Keratinocyte (primary cell): Measurements from ENCODE around the gene RASL10A. TPM values are rescaled to one million over a fixed set of nuclear protein-coding genes. Genes with fewer than 3 reads are reported as not detected.

Experiments used
- DNase-seq: peaks from one replicate; pipeline ENCODE4 v3.0.0-alpha.2; 2011; ENCODE audit warnings: low read depth, missing footprints, low spot score
- FAIRE-seq: peaks from 2 replicates; lab custom pipeline; 2011; peaks lifted over from hg19 to GRCh38; lab: Jason Lieb, UNC
- H2AFZ ChIP-seq: 2 replicates; pipeline ENCODE4 v1.6.0; 2012; ENCODE audit warnings: low read length, control low read depth, inconsistent platforms; ENCODE audit not compliant: control insufficient read depth
- H3K27ac ChIP-seq: 2 replicates; pipeline ENCODE4 v1.5.1; 2011; ENCODE audit warnings: low read length; ENCODE audit not compliant: control insufficient read depth, insufficient read depth
- H3K27me3 ChIP-seq: 3 replicates; pipeline ENCODE4 v1.6.0; 2011; ENCODE audit warnings: low read length; ENCODE audit not compliant: control insufficient read depth, insufficient read depth; ENCODE audit errors: extremely low read depth
- H3K36me3 ChIP-seq, 2 experiments: 2 replicates in 1 of 2; 3 replicates in 1 of 2; pipeline ENCODE4 v1.5.1; 2011; ENCODE audit warnings: low read length in 2 of 2, mild to moderate bottlenecking in 1 of 2; ENCODE audit not compliant: control insufficient read depth in 2 of 2, insufficient read depth in 2 of 2; ENCODE audit errors: extremely low read depth in 1 of 2
- H3K4me1 ChIP-seq: 3 replicates; pipeline ENCODE4 v1.5.1; 2011; ENCODE audit warnings: low read length; ENCODE audit not compliant: control insufficient read depth, insufficient read depth; ENCODE audit errors: extremely low read depth
- H3K4me2 ChIP-seq: 3 replicates; pipeline ENCODE4 v1.6.0; 2011; ENCODE audit warnings: low read depth, low read length; ENCODE audit not compliant: control insufficient read depth, insufficient read depth; ENCODE audit errors: extremely low read depth
- H3K4me3 ChIP-seq, 3 experiments: fragments of 200-600 bp in 1 of 3; sonication (generic) in 1 of 3; 2 replicates in 2 of 3; 3 replicates in 1 of 3; pipeline ENCODE4 v1.5.1; 2011 to 2016; ENCODE audit warnings: low read length in 3 of 3, mild to moderate bottlenecking in 3 of 3, control low read depth in 2 of 3, inconsistent platforms in 1 of 3, low read depth in 1 of 3, mixed read lengths in 1 of 3, mixed run types in 1 of 3, moderate library complexity in 1 of 3; ENCODE audit not compliant: control insufficient read depth in 2 of 3, insufficient read depth in 2 of 3; ENCODE audit errors: extremely low read depth in 1 of 3
- H3K79me2 ChIP-seq: 2 replicates; pipeline ENCODE4 v1.6.0; 2012; ENCODE audit warnings: low read length; ENCODE audit not compliant: control insufficient read depth, insufficient read depth
- H3K9ac ChIP-seq: 3 replicates; pipeline ENCODE4 v1.6.0; 2011; ENCODE audit warnings: low read length; ENCODE audit not compliant: control insufficient read depth, insufficient read depth; ENCODE audit errors: extremely low read depth
- H3K9me1 ChIP-seq: 3 replicates; pipeline ENCODE4 v1.6.0; 2011; ENCODE audit warnings: low read length; ENCODE audit not compliant: control insufficient read depth, insufficient read depth; ENCODE audit errors: extremely low read depth
- H3K9me3 ChIP-seq: 2 replicates; pipeline ENCODE4 v1.5.1; 2012; ENCODE audit warnings: low read depth, low read length; ENCODE audit not compliant: control insufficient read depth
- H4K20me1 ChIP-seq: 3 replicates; pipeline ENCODE4 v1.6.0; 2011; ENCODE audit warnings: low read length; ENCODE audit not compliant: control insufficient read depth, insufficient read depth; ENCODE audit errors: extremely low read depth
- CTCF ChIP-seq, 3 experiments: IDR thresholded peaks in 1 of 3; conservative IDR thresholded peaks in 1 of 3; optimal IDR thresholded peaks in 1 of 3; 2 replicates in 2 of 3; 3 replicates in 1 of 3; pipeline versions ENCODE3 to v1.5.1; 2011; ENCODE audit warnings: low read length in 3 of 3, mild to moderate bottlenecking in 3 of 3, moderate library complexity in 2 of 3, control low read depth in 1 of 3, inconsistent platforms in 1 of 3; ENCODE audit not compliant: insufficient read depth in 2 of 3; ENCODE audit errors: extremely low read depth in 1 of 3
- EZH2 ChIP-seq: IDR thresholded peaks from one replicate; pipeline ENCODE4 v1.6.1; 2012; ENCODE audit warnings: inconsistent platforms, mild to moderate bottlenecking, low read length, moderate library complexity
- dilution Hi-C: fragments of 300-500 bp; cut with MboI; formaldehyde crosslinking; loops from one replicate; pipeline ENCODE4 v1.7.0; 2020; ENCODE audit warnings: low sequenced_read_pairs; ENCODE audit not compliant: extremely low pct_ligation_motif_present
- polyA plus RNA-seq, 5 experiments: library from polyadenylated mRNA; depleted of rRNA in 3 of 5; stranded (reverse) in 3 of 5; stranded (forward) in 1 of 5; unstranded in 1 of 5; fragments of >200 nt; gene quantifications; 1 replicate in 1 of 5; 2 replicates in 3 of 5; 3 replicates in 1 of 5; pipeline versions ENCODE4 v1.2.1 to v1.2.3, GENCODE V29; 2011 to 2012; ENCODE audit warnings: missing spikeins in 2 of 5, low read depth in 1 of 5, low replicate concordance in 1 of 5

RASL10A gene
- polyA plus RNA-seq, 1 donor (not counting 4 experiments of a cell fraction or from before 2014, with no cell fraction given) = not detected

GRCh38 chr22:29351042-29351441 is 35.5 kb upstream of the RASL10A start:
- Histone ChIP-seq H3K27me3 (no peaks in the 10 kb centered on the region), H3K27ac (no peak overlapping the region), H3K4me1 (no peaks in the 10 kb centered on the region), H3K4me3 (no peak overlapping the region), H4K20me1 (no peaks in the 10 kb centered on the region), H3K9ac (no peak overlapping the region), H3K9me3 (no peaks in the 10 kb centered on the region), H3K36me3 (peaks cover 49 to 63% of the 10 kb centered on the region in 2 experiments), H3K9me1 (no peaks in the 10 kb centered on the region), H3K4me2 (no peak overlapping the region), H3K79me2 (no peaks in the 10 kb centered on the region), H2AFZ (no peak overlapping the region)
- dilution Hi-C loops = no loop called here
- TF ChIP-seq EZH2 (no peak), CTCF (optimal IDR thresholded peaks at IDR 0.05 in 1 of 3, IDR thresholded peaks at IDR 0.05 in 1 of 3, conservative IDR thresholded peaks at IDR 0.05 in 1 of 3; ENCODE audit: extremely low read depth in 1 of 3, insufficient read depth in 2 of 3, low read length in 3 of 3) (no peak)
- FAIRE-seq (no peak), DNase-seq (no peak)

GRCh38 chr22:29348956-29349355 is 33.5 kb upstream of the RASL10A start:
- dilution Hi-C loops = no loop called here
- H3K79me2 ChIP-seq = no peaks in the 10 kb centered on the region
- peaks cover 40 to 55% of the 10 kb centered on the region in 2 experiments for H3K36me3 ChIP-seq
- H3K9me3 ChIP-seq = no peaks in the 10 kb centered on the region
- H4K20me1 ChIP-seq = peaks cover 4% of the 10 kb centered on the region
- peaks cover 9% of the 10 kb centered on the region for H3K4me1 ChIP-seq
- no peak overlapping the region for H3K9ac ChIP-seq
- H3K9me1 ChIP-seq = peaks cover 3% of the 10 kb centered on the region
- H2AFZ ChIP-seq = no peak overlapping the region
- FAIRE-seq (no peak), DNase-seq (no peak)
- H3K27me3 ChIP-seq = no peaks in the 10 kb centered on the region
- H3K4me2 ChIP-seq = no peak overlapping the region
- H3K4me3 ChIP-seq = no peak overlapping the region
- H3K27ac ChIP-seq = no peak overlapping the region
- TF ChIP-seq EZH2 = no peak
- no peak for TF ChIP-seq CTCF (optimal IDR thresholded peaks at IDR 0.05 in 1 of 3, IDR thresholded peaks at IDR 0.05 in 1 of 3, conservative IDR thresholded peaks at IDR 0.05 in 1 of 3; ENCODE audit: extremely low read depth in 1 of 3, insufficient read depth in 2 of 3, low read length in 3 of 3)
